H1 (cell line): ENCODE results near the gene GBA2.

ENCODE experiments used
- CBX8 ChIP-seq: fragments of 300-800, 300-1000 bp; sonication (generic); IDR thresholded peaks from 2 replicates; pipeline ENCODE4 v1.7.1; 2016; ENCODE audit warnings: low read depth, low read length, borderline replicate concordance
- EGR1 ChIP-seq: IDR thresholded peaks from 2 replicates; pipeline ENCODE4 v1.6.1; 2011; ENCODE audit warnings: low read depth, low read length, borderline replicate concordance
- KDM1A ChIP-seq: fragments of 200-600, 300-600 bp; sonication (generic); IDR thresholded peaks from 2 replicates; pipeline ENCODE4 v1.7.1; 2016; ENCODE audit warnings: mild to moderate bottlenecking, low read length, borderline replicate concordance
- MAFK ChIP-seq: IDR thresholded peaks from 2 replicates; pipeline ENCODE4 v1.6.1; 2012; ENCODE audit warnings: low read depth, mild to moderate bottlenecking, improper control_type of control experiment, low read length
- POLR2A ChIP-seq, 2 experiments: IDR thresholded peaks; 1 replicate in 1 of 2; 2 replicates in 1 of 2; pipeline ENCODE4 v1.6.1; 2011; ENCODE audit warnings: low read depth in 2 of 2, low read length in 2 of 2, mild to moderate bottlenecking in 2 of 2; ENCODE audit errors: control extremely low read depth in 1 of 2
- POLR2AphosphoS5 ChIP-seq: IDR thresholded peaks from 2 replicates; pipeline ENCODE4 v1.6.1; 2011; ENCODE audit warnings: low read depth, low read length
- RXRA ChIP-seq: IDR thresholded peaks from 2 replicates; pipeline ENCODE4 v1.6.1; 2011; ENCODE audit warnings: low read depth, mild to moderate bottlenecking, low read length, moderate library complexity; ENCODE audit not compliant: insufficient read depth
- SIN3A ChIP-seq, 2 experiments: IDR thresholded peaks in 1 of 2; conservative IDR thresholded peaks in 1 of 2; 2 replicates each; pipeline ENCODE4 v1.6.1; 2011 to 2012; ENCODE audit warnings: low read length in 2 of 2, improper control_type of control experiment in 1 of 2, low read depth in 1 of 2, mild to moderate bottlenecking in 1 of 2
- SP1 ChIP-seq: IDR thresholded peaks from 2 replicates; pipeline ENCODE4 v1.6.1; 2011; ENCODE audit warnings: low read depth, low read length
- SRF ChIP-seq: IDR thresholded peaks from 2 replicates; pipeline ENCODE4 v1.6.1; 2011; ENCODE audit warnings: mild to moderate bottlenecking, low read depth, low read length, moderate library complexity
- YY1 ChIP-seq: IDR thresholded peaks from 2 replicates; pipeline ENCODE4 v1.6.1; 2011; ENCODE audit warnings: low read depth, mild to moderate bottlenecking, low read length
- TF ChIP-seq, protein P1 (sequence below), 3 experiments: IDR thresholded peaks; 1 replicate in 2 of 3; 2 replicates in 1 of 3; pipeline versions ENCODE4 v1.5.1 to v1.6.1; 2011; ENCODE audit warnings: low read length in 3 of 3, mild to moderate bottlenecking in 3 of 3, inconsistent platforms in 2 of 3, low read depth in 1 of 3, moderate library complexity in 1 of 3; ENCODE audit not compliant: insufficient read depth in 1 of 3; ENCODE audit errors: control extremely low read depth in 1 of 3

- TF ChIP-seq, protein P1, sequence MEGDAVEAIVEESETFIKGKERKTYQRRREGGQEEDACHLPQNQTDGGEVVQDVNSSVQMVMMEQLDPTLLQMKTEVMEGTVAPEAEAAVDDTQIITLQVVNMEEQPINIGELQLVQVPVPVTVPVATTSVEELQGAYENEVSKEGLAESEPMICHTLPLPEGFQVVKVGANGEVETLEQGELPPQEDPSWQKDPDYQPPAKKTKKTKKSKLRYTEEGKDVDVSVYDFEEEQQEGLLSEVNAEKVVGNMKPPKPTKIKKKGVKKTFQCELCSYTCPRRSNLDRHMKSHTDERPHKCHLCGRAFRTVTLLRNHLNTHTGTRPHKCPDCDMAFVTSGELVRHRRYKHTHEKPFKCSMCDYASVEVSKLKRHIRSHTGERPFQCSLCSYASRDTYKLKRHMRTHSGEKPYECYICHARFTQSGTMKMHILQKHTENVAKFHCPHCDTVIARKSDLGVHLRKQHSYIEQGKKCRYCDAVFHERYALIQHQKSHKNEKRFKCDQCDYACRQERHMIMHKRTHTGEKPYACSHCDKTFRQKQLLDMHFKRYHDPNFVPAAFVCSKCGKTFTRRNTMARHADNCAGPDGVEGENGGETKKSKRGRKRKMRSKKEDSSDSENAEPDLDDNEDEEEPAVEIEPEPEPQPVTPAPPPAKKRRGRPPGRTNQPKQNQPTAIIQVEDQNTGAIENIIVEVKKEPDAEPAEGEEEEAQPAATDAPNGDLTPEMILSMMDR (IDR thresholded peaks at IDR 0.05; ENCODE audit: control extremely low read depth in 1 of 3, insufficient read depth in 1 of 3, low read depth in 1 of 3, low read length in 3 of 3) = no peak
- TF ChIP-seq SP1 = no peak
- no peak for TF ChIP-seq YY1
- TF ChIP-seq POLR2AphosphoS5 = no peak
- no peak for TF ChIP-seq EGR1
- no peak for TF ChIP-seq SRF
- TF ChIP-seq MAFK = no peak
- no peak for TF ChIP-seq RXRA
- TF ChIP-seq SIN3A (conservative IDR thresholded peaks at IDR 0.05 in 1 of 2, IDR thresholded peaks at IDR 0.05 in 1 of 2; ENCODE audit: low read depth in 1 of 2, low read length in 2 of 2) = no peak
- TF ChIP-seq CBX8 = no peak
- no peak for TF ChIP-seq POLR2A (IDR thresholded peaks at IDR 0.05; ENCODE audit: control extremely low read depth in 1 of 2, low read depth in 2 of 2, low read length in 2 of 2)
- TF ChIP-seq KDM1A = no peak
These were observed 34.4 kb upstream of the GBA2 start for GRCh38 chr9:35783418-35783817.
